ENCODE measurements around the gene ORAI1. TPM values are rescaled to one million over a fixed set of nuclear protein-coding genes. Genes with fewer than 3 reads are reported as not detected.
A peak's percentile ranks its signal among the peaks of the same experiment; 100 is the strongest.

ORAI1 gene
- total RNA-seq, 1 experiment from 2014 or later, result 33.9 TPM

GRCh38 chr12:121577443-121578180 lies 48.7 kb upstream of the ORAI1 start:
- Mint-ChIP-seq H3K4me1 (ENCODE audit: low read depth, unreplicated experiment) (peaks cover 28% of the 10 kb centered on the region), H3K27ac (ENCODE audit: unreplicated experiment) (peak overlapping the region; percentile 88)
- POLR2A ChIA-PET, result interaction anchor here (0.6 kb wide), 1 partner anchor 85 kb away, joined by 11 read pairs; no protein-coding TSS in a partner anchor

GRCh38 chr12:121578230-121579189 lies 47.8 kb upstream of the ORAI1 start:
- CTCF ChIA-PET, result interaction anchor here (0.7 to 2.5 kb wide), 4 partner anchors 26 to 281 kb away, joined by 3 to 19 read pairs (median 10); partner anchors contain the start of gene ORAI1
- Mint-ChIP-seq H3K27ac (ENCODE audit: unreplicated experiment) (peak overlapping the region; percentile 88), H3K36me3 (ENCODE audit: insufficient read depth, unreplicated experiment) (peaks cover 41% of the 10 kb centered on the region), H3K27me3 (ENCODE audit: insufficient read depth, unreplicated experiment) (no peaks in the 10 kb centered on the region), H3K9me3 (ENCODE audit: unreplicated experiment) (no peaks in the 10 kb centered on the region), H3K4me3 (ENCODE audit: unreplicated experiment) (peak overlapping the region; percentile 93), H3K4me1 (ENCODE audit: low read depth, unreplicated experiment) (peaks cover 28% of the 10 kb centered on the region)
- peak overlapping the region; percentile 76 for H3K4me3 ChIP-seq (ENCODE audit: low read depth, low read length)
- H3K4me1 ChIP-seq, result peaks cover 50% of the 10 kb centered on the region
- H3K9me3 ChIP-seq, result no peaks in the 10 kb centered on the region
- no TSS peak for BruUV-seq (replicated peaks)
- POLR2A ChIA-PET, result no interaction called here
- H3K27me3 ChIP-seq (replicated peaks; ENCODE audit: control insufficient read depth, insufficient read depth, low read length), result no peaks in the 10 kb centered on the region
- intact Hi-C loops (cut with micrococcal nuclease; ENCODE audit: unreplicated experiment), result no loop called here
- no peak for TF ChIP-seq CTCF (IDR thresholded peaks at IDR 0.05; ENCODE audit: insufficient read depth in 1 of 2, low read depth in 1 of 2, low read length in 1 of 2, severe bottlenecking in 1 of 2, unreplicated experiment in 1 of 2)
- peaks cover 3% of the 10 kb centered on the region; the same call in 1 of the 2 replicates for H3K36me3 ChIP-seq (ENCODE audit: control insufficient read depth, insufficient read depth, low read length)
- DNase-seq, result no peak

More at GRCh38 chr12:121577443-121578180, 48.7 kb upstream of the ORAI1 start:
- CTCF ChIA-PET, result interaction anchor here (0.7 to 2.5 kb wide), 6 partner anchors 21 to 94 kb away, joined by 3 to 19 read pairs (median 4); partner anchors contain the start of genes MORN3 and ORAI1
- Histone ChIP-seq H3K4me3 (ENCODE audit: low read depth, low read length) (no peak overlapping the region), H3K27me3 (replicated peaks; ENCODE audit: control insufficient read depth, insufficient read depth, low read length) (no peaks in the 10 kb centered on the region), H3K4me1 (peaks cover 42% of the 10 kb centered on the region), H3K36me3 (ENCODE audit: control insufficient read depth, insufficient read depth, low read length) (peaks cover 3% of the 10 kb centered on the region; the same call in 1 of the 2 replicates), H3K9me3 (no peaks in the 10 kb centered on the region)
- H3K36me3 Mint-ChIP-seq (ENCODE audit: insufficient read depth, unreplicated experiment), result peaks cover 47% of the 10 kb centered on the region
- no peaks in the 10 kb centered on the region for H3K9me3 Mint-ChIP-seq (ENCODE audit: unreplicated experiment)
- peak overlapping the region; percentile 57 for H3K4me3 Mint-ChIP-seq (ENCODE audit: unreplicated experiment)
- no TSS peak for BruUV-seq (replicated peaks)
- no peak for TF ChIP-seq CTCF (IDR thresholded peaks at IDR 0.05; ENCODE audit: insufficient read depth in 1 of 2, low read depth in 1 of 2, low read length in 1 of 2, severe bottlenecking in 1 of 2, unreplicated experiment in 1 of 2)
- H3K27me3 Mint-ChIP-seq (ENCODE audit: insufficient read depth, unreplicated experiment), result no peaks in the 10 kb centered on the region
- no peak for DNase-seq
- intact Hi-C loops (cut with micrococcal nuclease; ENCODE audit: unreplicated experiment), result no loop called here
